ENCODE results near the gene LRWD1.
"Not testable (repeated sequence)": the region's sequence is repeated elsewhere in the genome, so short reads cannot be mapped to it uniquely, and the experiment has no call there.

DNA sequence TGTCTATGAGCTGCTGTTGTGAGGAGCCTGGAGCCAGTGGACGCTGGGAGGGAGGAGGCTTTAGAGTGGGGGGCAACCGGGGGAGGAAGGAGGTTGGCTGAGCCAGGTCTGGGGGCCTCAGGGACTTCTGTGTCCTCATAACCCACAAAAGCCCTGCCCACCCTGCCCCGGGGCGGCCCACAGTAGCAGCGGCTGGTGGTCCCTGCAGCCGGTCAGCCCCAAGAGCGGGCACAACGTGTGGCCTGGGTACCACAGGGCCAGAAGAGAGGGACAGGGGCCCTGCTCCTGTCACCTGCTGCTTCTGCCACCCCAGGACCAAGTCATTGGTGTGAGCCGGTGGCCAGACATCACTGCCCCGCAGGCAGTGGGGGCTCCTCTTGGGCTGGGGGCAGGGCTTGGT, 17.2 kb downstream of the LRWD1 start:
- TF ChIP-seq, protein P1, sequence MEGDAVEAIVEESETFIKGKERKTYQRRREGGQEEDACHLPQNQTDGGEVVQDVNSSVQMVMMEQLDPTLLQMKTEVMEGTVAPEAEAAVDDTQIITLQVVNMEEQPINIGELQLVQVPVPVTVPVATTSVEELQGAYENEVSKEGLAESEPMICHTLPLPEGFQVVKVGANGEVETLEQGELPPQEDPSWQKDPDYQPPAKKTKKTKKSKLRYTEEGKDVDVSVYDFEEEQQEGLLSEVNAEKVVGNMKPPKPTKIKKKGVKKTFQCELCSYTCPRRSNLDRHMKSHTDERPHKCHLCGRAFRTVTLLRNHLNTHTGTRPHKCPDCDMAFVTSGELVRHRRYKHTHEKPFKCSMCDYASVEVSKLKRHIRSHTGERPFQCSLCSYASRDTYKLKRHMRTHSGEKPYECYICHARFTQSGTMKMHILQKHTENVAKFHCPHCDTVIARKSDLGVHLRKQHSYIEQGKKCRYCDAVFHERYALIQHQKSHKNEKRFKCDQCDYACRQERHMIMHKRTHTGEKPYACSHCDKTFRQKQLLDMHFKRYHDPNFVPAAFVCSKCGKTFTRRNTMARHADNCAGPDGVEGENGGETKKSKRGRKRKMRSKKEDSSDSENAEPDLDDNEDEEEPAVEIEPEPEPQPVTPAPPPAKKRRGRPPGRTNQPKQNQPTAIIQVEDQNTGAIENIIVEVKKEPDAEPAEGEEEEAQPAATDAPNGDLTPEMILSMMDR (IDR thresholded peaks at IDR 0.05) = not testable (repeated sequence)
- TF ChIP-seq POLR2A (IDR thresholded peaks at IDR 0.05) = not testable (repeated sequence)
